GM12874 (cell line): ENCODE measurements around the gene CEP70.

Experiments used
- CTCF ChIP-seq: IDR thresholded peaks from 2 replicates; pipeline ENCODE4 v1.5.1; 2011; ENCODE audit warnings: low read depth, mild to moderate bottlenecking, control low read depth, low read length, moderate library complexity; ENCODE audit not compliant: insufficient read depth

CEP70 gene

DNA sequence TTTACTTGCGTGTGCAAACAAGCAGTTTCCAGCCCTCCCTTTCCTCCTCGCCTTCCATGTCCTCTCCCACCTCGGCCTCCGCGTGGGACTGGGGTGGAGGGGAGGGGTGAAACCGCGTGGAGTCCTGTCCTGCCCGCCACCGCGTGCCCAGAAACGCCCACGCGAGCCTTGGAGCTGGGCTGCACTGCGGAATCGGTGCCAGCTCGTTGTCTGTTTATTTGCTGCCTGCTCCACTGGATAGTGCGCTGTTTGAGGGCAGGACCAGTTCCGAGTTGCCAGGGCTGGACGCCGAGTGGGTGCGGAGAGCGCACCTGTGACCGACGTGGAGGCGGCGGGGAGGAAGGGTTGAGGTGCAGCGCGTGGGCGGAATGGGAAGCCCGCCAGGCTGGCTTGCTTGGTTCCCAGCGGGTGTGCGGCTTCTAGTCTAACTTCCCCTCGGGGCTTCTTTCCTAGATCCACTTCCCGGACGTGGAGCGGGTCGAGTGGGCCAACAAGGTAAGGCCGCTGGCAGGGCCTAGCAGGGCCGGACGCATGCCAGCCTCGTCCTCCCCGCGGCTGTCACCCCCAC is 142.4 kb downstream of the CEP70 start:
- TF ChIP-seq CTCF = no peak

- no peak for TF ChIP-seq CTCF
Measured at GRCh38 chr3:138450704-138451424, 143.2 kb downstream of the CEP70 start.

DNA sequence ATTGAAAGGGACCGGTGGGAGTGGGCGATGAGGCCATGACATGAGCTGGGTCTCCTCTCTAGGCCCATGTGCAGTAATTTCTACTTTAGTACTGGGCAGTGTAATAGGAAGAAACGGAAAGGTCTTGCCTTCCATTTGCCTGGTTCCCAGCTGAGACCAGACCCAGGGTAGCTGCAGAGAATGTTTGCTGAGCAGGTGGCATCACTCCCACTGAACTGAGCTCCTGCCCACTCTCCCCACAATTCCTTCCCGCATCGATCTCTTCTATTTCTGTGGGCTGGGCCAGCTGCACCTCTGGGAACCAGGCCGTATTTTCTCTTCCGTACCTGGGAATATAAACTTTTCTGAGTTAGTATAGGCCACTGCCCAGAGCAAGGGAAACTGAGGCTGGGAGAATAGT is 143.9 kb downstream of the CEP70 start:
- TF ChIP-seq CTCF = no peak

GRCh38 chr3:138449490-138449889 is 144.6 kb downstream of the CEP70 start:
- TF ChIP-seq CTCF = no peak

- no peak for TF ChIP-seq CTCF
Measured at GRCh38 chr3:138448631-138449030, 145.4 kb downstream of the CEP70 start.

GRCh38 chr3:138445654-138446053 is 148.4 kb downstream of the CEP70 start:
- TF ChIP-seq CTCF = no peak

DNA sequence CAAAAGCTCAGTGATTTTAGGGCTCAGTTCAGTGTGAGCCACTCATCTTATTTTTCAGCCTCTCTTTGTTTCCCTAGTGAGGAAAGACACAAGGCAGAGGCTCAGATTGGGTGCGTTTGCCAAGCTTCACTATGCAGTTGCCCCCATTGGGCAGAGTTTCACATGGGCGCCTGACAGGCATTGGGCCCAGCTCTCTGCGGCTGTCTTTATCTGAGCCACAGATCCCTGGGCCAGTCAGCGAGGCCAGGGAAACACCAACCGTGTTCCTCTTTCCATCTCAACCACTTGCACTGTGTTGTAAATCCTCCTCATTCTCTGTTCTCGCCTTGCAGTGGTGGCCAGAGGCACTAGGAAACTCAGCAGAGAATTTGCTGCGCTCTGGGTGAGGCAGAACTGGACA is 148.8 kb downstream of the CEP70 start:
- TF ChIP-seq CTCF = no peak
